ENCODE results near the gene TNFAIP1.
"Not testable (repeated sequence)": the region's sequence is repeated elsewhere in the genome, so short reads cannot be mapped to it uniquely, and the experiment has no call there.

TNFAIP1 gene

DNA sequence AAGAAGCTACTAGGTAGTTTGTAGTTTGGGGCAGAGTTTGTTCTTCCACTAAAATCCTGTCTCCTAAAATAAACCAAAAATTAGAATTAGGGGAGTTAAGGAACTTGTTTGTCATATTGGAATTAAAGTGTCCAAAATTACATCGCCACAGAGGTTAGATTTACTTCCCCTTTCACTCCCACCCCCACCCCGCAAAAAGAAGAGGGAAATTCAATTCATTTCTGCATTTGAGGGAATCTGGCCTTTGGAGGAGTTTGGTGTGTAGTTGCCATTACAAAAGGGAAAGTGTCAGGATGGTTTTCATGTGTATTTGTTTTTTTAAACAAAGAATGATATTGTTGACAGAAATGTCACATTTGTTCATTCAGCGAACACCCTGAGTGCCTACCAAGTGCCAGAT, 10.8 kb upstream of the TNFAIP1 start:
- no peak for DNase-seq (ENCODE audit: low spot score)

- no peak for DNase-seq (ENCODE audit: low spot score)
Observed at GRCh38 chr17:28325211-28325610, 10.3 kb upstream of the TNFAIP1 start.

DNA sequence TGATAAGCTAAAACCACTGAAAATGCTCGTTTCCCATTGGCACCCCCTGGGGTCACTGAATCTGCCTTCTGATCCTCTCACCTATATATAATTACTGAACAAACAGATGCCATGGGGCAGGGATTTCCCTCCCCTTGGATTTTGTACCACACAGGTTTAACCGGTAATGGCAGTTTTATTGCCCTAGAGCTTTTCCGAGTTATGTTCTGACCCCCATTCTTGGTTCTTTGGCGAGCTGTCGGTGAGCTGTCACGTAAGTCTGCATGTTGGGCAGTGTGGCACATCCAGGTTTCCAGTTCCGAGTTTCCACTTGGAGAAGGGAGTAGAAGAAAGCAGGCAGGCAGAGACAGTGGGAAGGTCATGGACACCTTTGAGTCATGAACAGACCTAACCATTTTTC, 9.4 kb upstream of the TNFAIP1 start:
- DNase-seq (ENCODE audit: low spot score), result no peak

DNA sequence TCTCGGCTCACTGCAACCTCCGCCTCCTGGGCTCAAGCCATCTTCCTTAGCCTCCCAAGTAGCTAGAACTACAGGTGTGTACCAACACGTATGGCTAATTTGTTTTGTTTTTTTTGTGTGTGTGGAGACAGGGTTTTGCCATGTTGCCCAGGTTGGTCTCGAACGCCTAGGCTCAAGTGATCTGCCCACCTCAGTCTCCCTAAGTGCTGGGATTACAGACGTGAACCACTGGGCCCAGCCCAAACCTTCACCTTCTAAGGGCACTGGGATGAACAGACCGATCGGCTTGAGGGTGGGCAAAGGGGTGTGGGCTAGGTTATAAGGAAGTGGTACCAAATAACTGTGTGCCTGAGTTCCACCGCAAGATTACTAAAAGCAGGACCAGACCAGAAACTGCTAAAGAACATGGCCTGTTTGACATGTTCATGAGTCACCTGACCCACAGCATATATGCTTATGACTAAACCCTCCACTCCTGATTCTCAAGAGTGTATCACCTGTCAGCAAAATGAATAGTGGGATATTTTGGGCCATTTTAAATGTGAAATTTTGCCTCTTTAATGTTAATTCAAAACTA, 8.4 kb upstream of the TNFAIP1 start:
- no peak for DNase-seq (ENCODE audit: low spot score)

GRCh38 chr17:28327709-28328108, 7.9 kb upstream of the TNFAIP1 start:
- no peak for DNase-seq (ENCODE audit: low spot score)

DNA sequence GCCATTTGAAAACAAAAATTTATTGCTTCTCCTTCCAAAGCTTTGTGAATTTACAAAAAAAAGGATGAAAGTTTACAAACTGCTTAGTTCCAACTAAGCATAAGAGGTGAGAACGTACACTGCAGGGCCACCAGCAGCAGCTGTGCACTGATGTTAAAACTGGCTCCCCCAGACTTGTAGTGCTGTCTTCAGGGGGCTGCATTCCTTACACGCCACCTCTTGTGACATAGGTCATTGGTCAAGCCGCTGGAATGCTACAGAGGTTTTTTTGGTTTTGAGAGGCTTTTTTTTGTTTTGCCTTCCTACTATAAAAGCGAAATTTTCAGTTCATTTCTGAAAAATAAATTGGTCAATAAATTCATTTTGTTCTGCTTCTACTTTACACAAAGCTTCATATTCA, 7.2 kb upstream of the TNFAIP1 start:
- DNase-seq (ENCODE audit: low spot score), result no peak

GRCh38 chr17:28330671-28331070, 4.9 kb upstream of the TNFAIP1 start:
- no peak for DNase-seq (ENCODE audit: low spot score)

GRCh38 chr17:28331891-28332420, 3.6 kb upstream of the TNFAIP1 start:
- no peak for DNase-seq (ENCODE audit: low spot score)

DNA sequence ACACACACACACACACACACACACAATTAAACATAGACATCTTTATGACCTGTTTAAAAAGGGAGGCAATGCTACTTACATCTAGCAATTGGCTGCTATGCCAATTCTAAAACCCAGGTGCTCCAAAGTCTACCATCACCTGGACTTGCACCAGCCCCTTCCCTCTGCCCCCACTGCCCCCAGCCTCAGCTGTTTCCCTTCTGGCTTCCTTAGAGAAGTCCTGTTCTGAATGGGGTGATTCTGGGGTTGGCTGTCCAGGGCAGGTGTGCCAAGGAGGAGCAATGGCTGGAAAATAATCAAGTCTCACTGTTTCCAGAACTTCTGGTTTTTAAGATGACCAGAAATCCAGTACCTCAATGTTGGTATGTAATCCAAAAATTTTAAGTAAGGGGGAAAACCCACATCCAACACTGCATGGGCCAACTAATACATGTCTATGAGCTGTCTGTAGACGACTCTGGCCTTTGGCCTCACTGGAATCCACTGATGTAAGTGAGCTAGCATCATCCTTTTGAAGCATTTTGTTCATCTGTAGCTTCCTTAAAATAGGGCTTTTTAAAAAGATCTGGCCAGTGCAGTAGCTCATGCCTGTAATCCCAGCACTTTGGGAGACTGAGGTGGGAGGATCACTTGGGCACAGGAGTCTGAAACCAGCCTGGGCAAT, 2.3 kb upstream of the TNFAIP1 start:
- no peak for DNase-seq (ENCODE audit: low spot score)

GRCh38 chr17:28334171-28334570, 1.4 kb upstream of the TNFAIP1 start:
- DNase-seq (ENCODE audit: low spot score), result no peak

DNA sequence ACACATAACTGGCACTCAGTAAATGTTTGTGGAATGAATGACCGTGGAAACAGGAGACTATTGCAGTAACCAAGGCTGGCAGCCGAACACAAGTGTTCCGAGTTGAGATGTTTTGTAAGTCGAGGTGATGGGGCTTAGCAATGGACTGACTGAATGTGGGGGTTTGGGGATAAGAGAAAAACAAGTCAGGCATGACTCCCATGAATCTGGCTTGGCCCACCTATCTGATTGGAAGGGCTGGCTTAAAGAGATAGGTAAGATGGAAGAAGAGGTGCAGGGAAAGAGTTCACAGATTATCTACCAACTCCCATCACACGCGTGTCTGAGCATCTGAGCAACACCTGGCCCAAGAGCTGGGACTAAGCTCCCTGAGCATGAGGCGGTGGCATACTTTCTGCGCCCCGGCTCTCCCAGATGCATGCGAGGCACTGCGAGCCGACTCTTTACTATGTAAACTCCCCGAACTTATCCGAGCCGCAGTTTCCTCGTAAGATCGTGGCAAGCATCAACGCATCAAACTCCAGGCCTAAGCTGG, 828 bp upstream of the TNFAIP1 start:
- DNase-seq (ENCODE audit: low spot score), result no peak

DNA sequence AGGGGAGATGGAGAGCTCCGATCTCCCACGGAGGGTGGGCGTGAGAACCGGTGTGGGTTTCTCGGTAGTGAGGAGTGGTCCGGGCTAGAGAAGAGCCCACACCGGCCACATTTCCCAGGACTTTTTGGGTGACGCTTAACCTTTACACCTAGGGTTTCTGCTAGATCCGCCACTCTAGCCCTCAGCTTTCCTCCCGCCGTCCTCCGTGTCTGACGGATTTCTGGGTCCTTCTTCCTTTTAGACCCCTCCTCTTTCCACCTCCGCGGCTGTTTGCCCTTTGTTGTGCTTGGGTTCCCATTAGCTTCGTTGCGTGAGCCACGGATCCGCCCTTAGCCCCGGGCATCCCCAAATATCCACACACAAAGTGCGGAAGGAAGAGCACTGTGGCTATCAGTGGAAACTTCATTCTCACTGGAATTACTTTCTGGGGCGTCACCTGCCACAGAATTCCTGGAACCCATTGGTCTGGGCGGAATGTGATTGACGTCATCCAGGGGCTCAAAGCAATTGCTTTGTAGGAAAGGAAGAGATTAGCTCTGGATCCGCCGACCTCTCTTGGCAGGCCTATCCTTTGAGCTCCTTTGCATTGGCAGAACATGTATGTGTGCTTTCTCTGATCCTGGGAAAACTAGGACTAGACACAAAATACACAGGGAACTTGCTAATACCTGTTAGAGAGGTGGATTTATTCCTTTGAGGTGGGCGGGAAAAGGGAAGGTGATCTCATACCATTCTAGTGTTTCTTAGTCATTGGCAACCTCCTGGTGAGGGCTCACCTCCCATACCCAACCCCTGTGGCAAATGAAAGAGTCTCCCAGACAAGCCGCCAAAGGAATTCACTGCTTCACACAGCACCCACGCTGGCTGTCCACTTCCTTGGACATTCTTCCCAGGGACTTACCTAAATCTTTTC, 654 bp downstream of the TNFAIP1 start:
- no peak for DNase-seq (ENCODE audit: low spot score)

GRCh38 chr17:28338056-28338768, 2.7 kb downstream of the TNFAIP1 start:
- DNase-seq (ENCODE audit: low spot score), result no peak

- DNase-seq (ENCODE audit: low spot score), result not testable (repeated sequence)
Observed at GRCh38 chr17:28338769-28339212, 3.2 kb downstream of the TNFAIP1 start.

GRCh38 chr17:28339431-28339830, 3.9 kb downstream of the TNFAIP1 start:
- DNase-seq (ENCODE audit: low spot score), result no peak

DNA sequence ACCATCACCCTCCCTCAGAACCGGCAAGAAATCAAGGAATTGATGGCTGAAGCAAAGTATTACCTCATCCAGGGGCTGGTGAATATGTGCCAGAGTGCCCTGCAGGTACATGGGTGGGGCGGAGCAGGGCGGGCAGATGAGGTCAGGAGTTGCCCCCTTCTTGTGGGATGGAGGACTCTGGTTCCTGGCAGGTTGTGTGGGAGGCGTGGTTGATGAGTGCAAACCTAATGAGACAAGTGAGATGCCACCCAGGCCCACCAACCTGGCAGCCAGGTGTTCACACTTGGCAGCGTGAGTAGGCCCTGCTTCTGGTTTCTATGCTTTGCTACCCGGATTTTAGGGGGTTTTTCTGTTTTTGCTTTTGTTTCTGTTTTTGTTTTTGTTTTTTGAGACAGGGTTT, 4.8 kb downstream of the TNFAIP1 start:
- no peak for DNase-seq (ENCODE audit: low spot score)

GRCh38 chr17:28341516-28341915, 6.0 kb downstream of the TNFAIP1 start:
- no peak for DNase-seq (ENCODE audit: low spot score)

DNA sequence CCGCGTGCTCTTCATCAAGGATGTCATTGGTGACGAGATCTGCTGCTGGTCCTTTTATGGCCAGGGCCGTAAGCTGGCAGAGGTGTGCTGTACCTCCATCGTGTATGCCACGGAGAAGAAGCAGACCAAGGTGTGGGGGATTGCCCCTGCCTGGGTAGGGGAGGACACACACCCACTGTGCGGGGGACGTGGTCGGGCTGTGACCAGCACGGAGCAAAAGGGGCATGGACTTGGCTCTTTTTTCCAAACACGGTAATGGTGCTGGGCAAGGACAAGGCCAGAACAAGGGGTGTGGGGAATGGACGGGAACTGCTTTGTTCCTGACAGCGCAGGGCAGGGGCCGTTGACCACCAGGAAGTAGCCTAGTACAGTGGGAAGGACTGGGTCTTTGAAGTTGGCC, 6.8 kb downstream of the TNFAIP1 start:
- no peak for DNase-seq (ENCODE audit: low spot score)

DNA sequence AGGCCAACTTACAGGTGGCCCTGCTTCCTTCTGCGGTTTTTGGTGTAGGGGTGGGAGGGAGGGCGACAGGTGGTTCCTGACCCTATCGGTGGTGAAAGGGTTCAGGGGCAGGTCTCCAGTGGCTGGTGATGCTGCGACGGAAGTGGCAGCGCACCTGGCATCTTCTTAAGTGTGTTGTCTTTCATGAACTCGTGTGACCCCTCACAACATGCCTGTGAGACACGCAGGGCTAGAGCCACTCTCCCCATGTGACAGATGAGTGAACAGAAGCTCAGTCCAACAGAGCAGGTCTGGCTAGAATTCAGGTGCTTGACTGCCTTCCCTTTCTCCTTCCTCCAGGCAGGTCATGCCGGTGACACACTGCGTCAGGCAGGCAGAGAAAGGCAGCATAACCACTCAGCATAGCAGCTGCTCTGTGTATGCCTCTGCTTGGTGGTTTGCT, 8.0 kb downstream of the TNFAIP1 start:
- DNase-seq (ENCODE audit: low spot score), result no peak

GRCh38 chr17:28344011-28344410, 8.4 kb downstream of the TNFAIP1 start:
- no peak for DNase-seq (ENCODE audit: low spot score)

GRCh38 chr17:28344435-28344901, 8.9 kb downstream of the TNFAIP1 start:
- no peak for DNase-seq (ENCODE audit: low spot score)

Data from germinal center (tissue), 1 donor.